ENCODE results near the gene KRT6C.

- TF ChIP-seq POLR2A (IDR thresholded peaks at IDR 0.05), result no peak
- TF ChIP-seq, protein P1, sequence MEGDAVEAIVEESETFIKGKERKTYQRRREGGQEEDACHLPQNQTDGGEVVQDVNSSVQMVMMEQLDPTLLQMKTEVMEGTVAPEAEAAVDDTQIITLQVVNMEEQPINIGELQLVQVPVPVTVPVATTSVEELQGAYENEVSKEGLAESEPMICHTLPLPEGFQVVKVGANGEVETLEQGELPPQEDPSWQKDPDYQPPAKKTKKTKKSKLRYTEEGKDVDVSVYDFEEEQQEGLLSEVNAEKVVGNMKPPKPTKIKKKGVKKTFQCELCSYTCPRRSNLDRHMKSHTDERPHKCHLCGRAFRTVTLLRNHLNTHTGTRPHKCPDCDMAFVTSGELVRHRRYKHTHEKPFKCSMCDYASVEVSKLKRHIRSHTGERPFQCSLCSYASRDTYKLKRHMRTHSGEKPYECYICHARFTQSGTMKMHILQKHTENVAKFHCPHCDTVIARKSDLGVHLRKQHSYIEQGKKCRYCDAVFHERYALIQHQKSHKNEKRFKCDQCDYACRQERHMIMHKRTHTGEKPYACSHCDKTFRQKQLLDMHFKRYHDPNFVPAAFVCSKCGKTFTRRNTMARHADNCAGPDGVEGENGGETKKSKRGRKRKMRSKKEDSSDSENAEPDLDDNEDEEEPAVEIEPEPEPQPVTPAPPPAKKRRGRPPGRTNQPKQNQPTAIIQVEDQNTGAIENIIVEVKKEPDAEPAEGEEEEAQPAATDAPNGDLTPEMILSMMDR (IDR thresholded peaks at IDR 0.05), result no peak
These were observed 14.7 kb downstream of the KRT6C start for GRCh38 chr12:52458861-52459260.

All from lower leg skin (tissue), 3 donors.